Liver (tissue), 9 donors: ENCODE data around the gene ZNF311. TPM values are rescaled to one million over a fixed set of nuclear protein-coding genes. Genes with fewer than 3 reads are reported as not detected.
"Not testable (repeated sequence)": the region's sequence is repeated elsewhere in the genome, so short reads cannot be mapped to it uniquely, and the experiment has no call there.

Experiments
- DNase-seq: peaks from one replicate; pipeline ENCODE4 v3.0.0-alpha.2; 2017; ENCODE audit warnings: low spot score
- H3K27ac ChIP-seq, 2 donors: one replicate each; pipeline ENCODE4 v1.7.0; 2013; ENCODE audit warnings: inconsistent platforms in 2 of 2, low read length in 2 of 2, control low read depth in 1 of 2, low read depth in 1 of 2, mild to moderate bottlenecking in 1 of 2
- H3K27me3 ChIP-seq, 4 donors: one replicate each; pipeline versions ENCODE4 v1.6.1 to v1.7.0; 2013; ENCODE audit warnings: low read length in 3 of 4, inconsistent platforms in 1 of 4, mild to moderate bottlenecking in 1 of 4, moderate library complexity in 1 of 4; ENCODE audit not compliant: control insufficient read depth in 4 of 4, insufficient read depth in 4 of 4
- H3K36me3 ChIP-seq, 4 donors: one replicate each; pipeline versions ENCODE4 v1.6.1 to v1.7.0; 2013; ENCODE audit warnings: low read length in 3 of 4, mild to moderate bottlenecking in 3 of 4, low read depth in 1 of 4, moderate library complexity in 1 of 4; ENCODE audit not compliant: control insufficient read depth in 4 of 4, insufficient read depth in 3 of 4
- H3K4me1 ChIP-seq, 4 donors: one replicate each; pipeline versions ENCODE4 v1.6.1 to v1.7.0; 2013; ENCODE audit warnings: low read length in 3 of 4, mild to moderate bottlenecking in 3 of 4, moderate library complexity in 1 of 4; ENCODE audit not compliant: control insufficient read depth in 4 of 4, insufficient read depth in 4 of 4
- H3K4me3 ChIP-seq, 3 donors: one replicate each; pipeline versions ENCODE4 v1.6.1 to v1.7.0; 2013; ENCODE audit warnings: low read length in 3 of 3, control low read depth in 1 of 3, low read depth in 1 of 3, mild to moderate bottlenecking in 1 of 3
- H3K9ac ChIP-seq, 2 donors: one replicate each; pipeline ENCODE4 v1.7.0; 2013; ENCODE audit warnings: low read length in 2 of 2, mild to moderate bottlenecking in 2 of 2, moderate library complexity in 2 of 2, control low read depth in 1 of 2, low read depth in 1 of 2
- H3K9me3 ChIP-seq, 4 donors: one replicate each; pipeline versions ENCODE4 v1.6.1 to v1.7.0; 2013; ENCODE audit warnings: low read length in 3 of 4; ENCODE audit not compliant: control insufficient read depth in 4 of 4
- ATF3 ChIP-seq: IDR thresholded peaks from 2 replicates; pipeline ENCODE4 v1.6.1; 2016; ENCODE audit warnings: antibody characterized with exemption
- EGR1 ChIP-seq, 2 donors: IDR thresholded peaks; 2 replicates each; pipeline ENCODE4 v1.6.1; 2016 to 2018; ENCODE audit warnings: antibody characterized with exemption in 2 of 2, low read depth in 2 of 2
- FOXA1 ChIP-seq: IDR thresholded peaks from 2 replicates; pipeline ENCODE4 v1.6.1; 2016; ENCODE audit warnings: antibody characterized with exemption
- FOXA2 ChIP-seq: IDR thresholded peaks from 2 replicates; pipeline ENCODE4 v1.6.1; 2016; ENCODE audit warnings: antibody characterized with exemption
- GABPA ChIP-seq, 2 donors: IDR thresholded peaks in 1 of 2; conservative IDR thresholded peaks in 1 of 2; 2 replicates each; pipeline ENCODE4 v1.6.1; 2016; ENCODE audit warnings: antibody characterized with exemption in 2 of 2, mild to moderate bottlenecking in 1 of 2, moderate library complexity in 1 of 2
- HNF4G ChIP-seq: IDR thresholded peaks from 2 replicates; pipeline ENCODE4 v1.6.1; 2016; ENCODE audit warnings: antibody characterized with exemption
- JUND ChIP-seq, 2 donors: IDR thresholded peaks; 2 replicates each; pipeline ENCODE4 v1.6.1; 2016; ENCODE audit warnings: antibody characterized with exemption in 2 of 2
- MAX ChIP-seq: IDR thresholded peaks from 2 replicates; pipeline ENCODE4 v1.6.1; 2016; ENCODE audit warnings: antibody characterized with exemption
- NR2F2 ChIP-seq: IDR thresholded peaks from 2 replicates; pipeline ENCODE4 v1.6.1; 2016; ENCODE audit warnings: antibody characterized with exemption
- RAD21 ChIP-seq, 2 donors: IDR thresholded peaks; 2 replicates each; pipeline ENCODE4 v1.6.1; 2016; ENCODE audit warnings: antibody characterized with exemption in 2 of 2, mild to moderate bottlenecking in 2 of 2
- RXRA ChIP-seq, 2 donors: IDR thresholded peaks; 2 replicates each; pipeline ENCODE4 v1.6.1; 2017 to 2018; ENCODE audit warnings: antibody characterized with exemption in 2 of 2, mild to moderate bottlenecking in 1 of 2
- SP1 ChIP-seq: IDR thresholded peaks from 2 replicates; pipeline ENCODE4 v1.6.1; 2018; ENCODE audit warnings: antibody characterized with exemption, mild to moderate bottlenecking
- TAF1 ChIP-seq: conservative IDR thresholded peaks from 2 replicates; pipeline ENCODE4 v1.6.1; 2016; ENCODE audit warnings: antibody characterized with exemption, mild to moderate bottlenecking
- YY1 ChIP-seq: IDR thresholded peaks from 2 replicates; pipeline ENCODE4 v1.6.1; 2016; ENCODE audit warnings: antibody characterized with exemption, mild to moderate bottlenecking
- WGBS: extraction: QIAGEN DNeasy Blood & Tissue Kit; methylation state at CpG from one replicate; pipeline ENCODE4 v1.1.7; 2013; 5-methylcytosine and 5-hydroxymethylcytosine counted together
- polyA plus RNA-seq, 2 donors: library from polyadenylated mRNA; stranded (reverse) in 1 of 2; unstranded in 1 of 2; fragments of 200-250 nt in 1 of 2; fragments of >200 nt in 1 of 2; fragmentation: Nextera tagmentation in 1 of 2; extraction: Ambion mirVana in 1 of 2; gene quantifications; one replicate each; pipeline versions ENCODE4 v1.2.1 to v1.2.3, GENCODE V29; 2013 to 2015
- total RNA-seq, 2 donors: library from RNA; depleted of rRNA; stranded (reverse); fragments of >200 nt; gene quantifications; one replicate each; pipeline ENCODE4 v1.2.3, GENCODE V29; 2014
- TF ChIP-seq, protein P1 (sequence below): fragments of 150-350 bp; IDR thresholded peaks from 2 replicates; pipeline ENCODE4 v1.5.1; 2017; ENCODE audit warnings: improper control_type of control experiment, low read depth, low read length; ENCODE audit not compliant: missing input control
- TF ChIP-seq, protein P2 (sequence below): IDR thresholded peaks from 2 replicates; pipeline ENCODE4 v1.6.1; 2016; ENCODE audit warnings: antibody characterized with exemption, mild to moderate bottlenecking
- donor health status: healthy.
- donor health status: healthy.
- donor health status: healthy.
- donor health status: healthy.
- donor health status: healthy.

The ZNF311 gene
- total and polyA plus RNA-seq, 4 donors = 0.19 to 1.1 (median 0.36) TPM

- TF ChIP-seq YY1 = no peak
Measured at GRCh38 chr6:28968476-28968875, 36.6 kb downstream of the ZNF311 start (continued).

- Histone ChIP-seq H3K9ac (no peak overlapping the region), H3K36me3 (no peaks in the 10 kb centered on the region), H3K4me3 (no peak overlapping the region), H3K27ac (no peak overlapping the region), H3K27me3 (no peaks in the 10 kb centered on the region), H3K4me1 (no peaks in the 10 kb centered on the region), H3K9me3 (peaks cover 0 to 14% (median 3%) of the 10 kb centered on the region in 4 donors)
- no peak for TF ChIP-seq FOXA1
- no peak for TF ChIP-seq MAX
- no peak for TF ChIP-seq SP1
- no peak for TF ChIP-seq RXRA (IDR thresholded peaks at IDR 0.05)
- TF ChIP-seq YY1 = no peak
- TF ChIP-seq GABPA (IDR thresholded peaks at IDR 0.05 in 1 of 2, conservative IDR thresholded peaks at IDR 0.05 in 1 of 2) = no peak
- TF ChIP-seq NR2F2 = no peak
- no peak for TF ChIP-seq HNF4G
- no peak for TF ChIP-seq JUND (IDR thresholded peaks at IDR 0.05)
- TF ChIP-seq ATF3 = no peak
- TF ChIP-seq EGR1 (IDR thresholded peaks at IDR 0.05; ENCODE audit: low read depth in 2 of 2) = no peak
- no peak for TF ChIP-seq TAF1
- TF ChIP-seq FOXA2 = no peak
- TF ChIP-seq RAD21 (IDR thresholded peaks at IDR 0.05) = no peak
- 83% methylated on average over 2 of the region's 2 CpGs for WGBS
- DNase-seq = no peak
Measured at GRCh38 chr6:28965706-28966105, 39.4 kb downstream of the ZNF311 start.

DNA sequence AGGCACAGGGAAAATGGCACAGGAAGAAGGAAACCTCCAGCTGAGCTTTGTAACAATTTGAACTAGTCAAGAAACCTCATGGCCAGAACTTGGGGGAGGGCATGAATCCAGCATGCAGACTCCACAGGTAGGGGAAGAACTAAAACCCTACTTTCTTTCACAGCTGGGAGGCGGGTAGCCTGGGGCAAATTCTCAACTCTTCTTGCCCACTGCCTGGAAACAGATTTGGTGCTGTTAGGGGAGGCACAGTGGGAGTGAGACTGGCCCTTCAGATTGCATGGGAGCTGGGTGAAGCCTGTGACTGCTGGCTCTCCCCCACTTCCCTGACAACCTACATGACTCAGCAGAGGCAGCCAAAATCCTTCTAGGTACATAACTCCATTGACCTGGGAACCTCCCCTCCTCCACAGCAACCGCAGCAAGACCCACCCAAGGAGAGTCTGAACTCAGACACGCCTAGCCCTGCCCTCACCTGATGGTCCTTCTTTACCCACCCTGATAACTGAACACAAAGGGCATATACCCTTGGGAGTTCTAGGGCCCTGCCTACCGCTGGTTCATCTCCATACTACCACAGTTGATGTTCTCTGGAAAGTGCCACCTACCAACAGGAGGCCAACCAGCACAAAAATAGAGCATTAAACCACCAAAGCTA is 44.1 kb downstream of the ZNF311 start:
- H3K4me1 ChIP-seq = no peaks in the 10 kb centered on the region
- H3K27me3 ChIP-seq = no peaks in the 10 kb centered on the region
- 90% methylated on average over 4 of the region's 4 CpGs for WGBS
- no peak for TF ChIP-seq HNF4G
- TF ChIP-seq, protein P1, sequence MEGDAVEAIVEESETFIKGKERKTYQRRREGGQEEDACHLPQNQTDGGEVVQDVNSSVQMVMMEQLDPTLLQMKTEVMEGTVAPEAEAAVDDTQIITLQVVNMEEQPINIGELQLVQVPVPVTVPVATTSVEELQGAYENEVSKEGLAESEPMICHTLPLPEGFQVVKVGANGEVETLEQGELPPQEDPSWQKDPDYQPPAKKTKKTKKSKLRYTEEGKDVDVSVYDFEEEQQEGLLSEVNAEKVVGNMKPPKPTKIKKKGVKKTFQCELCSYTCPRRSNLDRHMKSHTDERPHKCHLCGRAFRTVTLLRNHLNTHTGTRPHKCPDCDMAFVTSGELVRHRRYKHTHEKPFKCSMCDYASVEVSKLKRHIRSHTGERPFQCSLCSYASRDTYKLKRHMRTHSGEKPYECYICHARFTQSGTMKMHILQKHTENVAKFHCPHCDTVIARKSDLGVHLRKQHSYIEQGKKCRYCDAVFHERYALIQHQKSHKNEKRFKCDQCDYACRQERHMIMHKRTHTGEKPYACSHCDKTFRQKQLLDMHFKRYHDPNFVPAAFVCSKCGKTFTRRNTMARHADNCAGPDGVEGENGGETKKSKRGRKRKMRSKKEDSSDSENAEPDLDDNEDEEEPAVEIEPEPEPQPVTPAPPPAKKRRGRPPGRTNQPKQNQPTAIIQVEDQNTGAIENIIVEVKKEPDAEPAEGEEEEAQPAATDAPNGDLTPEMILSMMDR = no peak
- TF ChIP-seq, protein P2, sequence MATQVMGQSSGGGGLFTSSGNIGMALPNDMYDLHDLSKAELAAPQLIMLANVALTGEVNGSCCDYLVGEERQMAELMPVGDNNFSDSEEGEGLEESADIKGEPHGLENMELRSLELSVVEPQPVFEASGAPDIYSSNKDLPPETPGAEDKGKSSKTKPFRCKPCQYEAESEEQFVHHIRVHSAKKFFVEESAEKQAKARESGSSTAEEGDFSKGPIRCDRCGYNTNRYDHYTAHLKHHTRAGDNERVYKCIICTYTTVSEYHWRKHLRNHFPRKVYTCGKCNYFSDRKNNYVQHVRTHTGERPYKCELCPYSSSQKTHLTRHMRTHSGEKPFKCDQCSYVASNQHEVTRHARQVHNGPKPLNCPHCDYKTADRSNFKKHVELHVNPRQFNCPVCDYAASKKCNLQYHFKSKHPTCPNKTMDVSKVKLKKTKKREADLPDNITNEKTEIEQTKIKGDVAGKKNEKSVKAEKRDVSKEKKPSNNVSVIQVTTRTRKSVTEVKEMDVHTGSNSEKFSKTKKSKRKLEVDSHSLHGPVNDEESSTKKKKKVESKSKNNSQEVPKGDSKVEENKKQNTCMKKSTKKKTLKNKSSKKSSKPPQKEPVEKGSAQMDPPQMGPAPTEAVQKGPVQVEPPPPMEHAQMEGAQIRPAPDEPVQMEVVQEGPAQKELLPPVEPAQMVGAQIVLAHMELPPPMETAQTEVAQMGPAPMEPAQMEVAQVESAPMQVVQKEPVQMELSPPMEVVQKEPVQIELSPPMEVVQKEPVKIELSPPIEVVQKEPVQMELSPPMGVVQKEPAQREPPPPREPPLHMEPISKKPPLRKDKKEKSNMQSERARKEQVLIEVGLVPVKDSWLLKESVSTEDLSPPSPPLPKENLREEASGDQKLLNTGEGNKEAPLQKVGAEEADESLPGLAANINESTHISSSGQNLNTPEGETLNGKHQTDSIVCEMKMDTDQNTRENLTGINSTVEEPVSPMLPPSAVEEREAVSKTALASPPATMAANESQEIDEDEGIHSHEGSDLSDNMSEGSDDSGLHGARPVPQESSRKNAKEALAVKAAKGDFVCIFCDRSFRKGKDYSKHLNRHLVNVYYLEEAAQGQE = no peak
- no peak for TF ChIP-seq ATF3
- no peak for TF ChIP-seq FOXA1
- TF ChIP-seq YY1 = no peak
- no peak overlapping the region for H3K4me3 ChIP-seq
- no peak for DNase-seq
- no peak overlapping the region for H3K9ac ChIP-seq
- no peak overlapping the region for H3K27ac ChIP-seq
- H3K9me3 ChIP-seq = no peaks in the 10 kb centered on the region
- H3K36me3 ChIP-seq = no peaks in the 10 kb centered on the region

DNA sequence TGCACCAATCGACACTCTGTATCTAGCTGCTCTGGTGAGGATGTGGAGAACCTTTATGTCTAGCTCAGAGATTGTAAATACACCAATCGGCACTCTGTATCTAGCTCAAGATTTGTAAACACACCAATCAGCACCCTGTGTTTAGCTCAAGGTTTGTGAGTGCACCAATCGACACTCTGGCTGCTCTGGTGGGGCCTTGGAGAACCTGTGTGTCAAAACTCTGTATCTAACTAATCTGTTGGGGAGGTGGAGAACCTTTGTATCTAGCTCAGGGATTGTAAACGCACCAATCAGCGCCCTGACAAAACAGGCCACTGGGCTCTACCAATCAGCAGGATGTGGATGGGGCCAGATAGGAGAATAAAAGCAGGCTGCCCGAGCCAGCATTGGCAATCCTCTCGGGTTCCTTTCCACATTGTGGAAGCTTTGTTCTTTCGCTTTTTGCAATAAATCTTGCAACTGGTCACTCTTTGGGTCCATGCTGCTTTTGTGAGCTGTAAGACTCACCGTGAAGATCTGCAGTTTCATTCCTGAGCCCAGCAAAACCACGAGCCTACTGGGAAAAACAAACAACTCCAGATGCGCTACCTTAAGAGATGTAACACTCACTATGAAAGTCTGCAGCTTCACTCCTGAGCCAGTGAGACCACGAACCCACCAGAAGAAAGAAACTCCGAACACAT is 46.4 kb downstream of the ZNF311 start:
- not testable (repeated sequence) for H3K36me3 ChIP-seq, H3K9ac ChIP-seq, DNase-seq, H3K27ac ChIP-seq, H3K27me3 ChIP-seq, H3K4me1 ChIP-seq, H3K4me3 ChIP-seq, H3K9me3 ChIP-seq
- 90% methylated on average over 13 of the region's 13 CpGs for WGBS
